ENCODE results near the gene TBCD.

TBCD gene

GRCh38 chr17:82926081-82926480 lies 174.2 kb downstream of the TBCD start:
- DNase-seq (ENCODE audit: low read depth): no peak

DNA sequence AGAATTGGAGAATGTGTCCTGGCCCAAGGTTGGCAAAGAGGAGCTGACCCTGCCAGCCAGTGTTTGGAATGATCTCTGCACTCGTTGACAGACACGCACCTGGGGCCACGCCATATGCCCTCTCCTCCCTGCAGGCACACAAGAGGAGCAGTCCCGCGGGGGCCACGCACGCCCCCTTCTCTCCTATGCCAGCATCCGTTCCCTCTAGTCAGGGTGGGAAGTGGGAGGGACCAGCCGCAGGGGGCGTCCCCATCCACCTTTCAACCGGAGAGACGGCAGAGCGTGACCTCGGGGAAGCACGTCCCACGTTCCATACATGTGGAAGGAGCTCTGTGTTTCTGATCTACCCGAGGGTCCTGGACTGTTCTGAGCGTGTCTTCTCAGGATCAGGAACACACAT lies 174.9 kb downstream of the TBCD start:
- DNase-seq (ENCODE audit: low read depth): no peak

- DNase-seq (ENCODE audit: low read depth): no peak
These were observed 175.4 kb downstream of the TBCD start for GRCh38 chr17:82927311-82927660.

DNA sequence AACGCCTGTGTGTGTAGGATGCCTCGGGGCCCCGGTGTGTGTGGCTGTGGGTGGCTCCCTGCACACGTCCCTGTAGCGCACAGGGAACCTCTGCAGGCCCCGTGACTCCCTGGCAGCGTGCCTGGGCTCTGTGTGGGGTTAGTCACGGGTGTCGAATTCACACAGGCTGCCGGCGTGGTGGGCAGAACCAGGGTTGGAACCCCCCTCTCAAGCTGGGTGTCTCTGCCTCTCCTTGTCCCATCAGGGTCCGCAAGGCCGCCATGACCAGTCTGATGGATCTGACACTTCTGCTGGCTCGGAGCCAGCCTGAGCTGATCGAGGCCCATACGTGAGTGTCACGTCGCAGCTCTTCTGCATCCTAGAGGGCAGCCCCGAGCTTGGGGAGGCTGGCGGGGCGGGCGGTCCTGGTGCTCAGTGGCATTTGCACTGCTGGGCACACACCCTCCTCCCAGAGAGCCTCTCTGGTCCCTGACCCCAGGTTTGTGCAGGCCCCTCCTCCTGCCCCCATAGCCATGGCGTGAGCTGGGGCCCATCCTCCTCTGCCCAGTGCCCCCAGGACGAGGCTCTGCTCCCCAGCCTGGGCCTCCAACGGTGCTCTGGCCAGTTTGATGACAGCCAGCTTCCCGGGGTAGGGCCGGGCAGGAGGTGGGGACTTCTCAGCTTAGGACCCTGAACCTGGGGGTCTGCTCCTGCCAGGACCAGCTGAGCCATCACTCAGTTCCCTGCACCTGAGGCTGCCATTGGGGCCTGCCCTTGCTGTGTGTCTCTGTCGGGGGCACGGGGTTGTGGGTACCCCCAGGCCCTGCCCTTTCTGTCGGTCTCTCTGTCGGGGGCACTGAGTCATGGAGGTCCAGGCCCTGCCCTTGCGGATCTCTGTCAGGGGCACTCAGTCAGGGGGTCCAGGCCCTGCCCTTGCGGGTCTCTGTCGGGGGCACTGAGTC lies 176.1 kb downstream of the TBCD start:
- DNase-seq (ENCODE audit: low read depth): no peak

DNA sequence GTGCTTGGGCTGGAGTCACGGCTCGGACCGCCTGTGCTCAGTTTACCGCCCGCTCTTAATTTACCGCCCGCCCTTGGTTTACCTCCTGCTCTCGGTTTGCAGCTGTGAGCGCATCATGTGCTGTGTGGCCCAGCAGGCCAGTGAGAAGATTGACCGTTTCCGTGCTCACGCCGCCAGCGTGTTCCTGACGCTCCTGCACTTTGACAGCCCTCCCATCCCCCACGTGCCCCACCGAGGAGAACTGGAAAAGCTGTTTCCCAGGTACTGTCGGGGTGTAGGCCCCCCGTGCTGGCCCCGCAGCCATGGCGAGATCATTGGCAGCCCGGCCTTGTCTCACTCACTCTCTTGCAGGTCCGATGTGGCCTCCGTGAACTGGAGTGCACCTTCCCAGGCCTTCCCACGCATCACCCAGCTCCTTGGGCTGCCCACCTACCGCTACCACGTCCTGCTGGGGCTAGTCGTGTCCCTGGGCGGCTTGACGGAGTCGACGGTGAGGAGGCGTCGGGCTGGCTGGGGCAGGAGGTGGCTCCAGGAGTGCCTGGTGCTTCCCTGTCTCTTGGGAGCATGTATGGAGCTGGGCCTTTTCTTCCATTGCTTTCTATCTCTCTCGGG lies 177.3 kb downstream of the TBCD start:
- no peak for DNase-seq (ENCODE audit: low read depth)

DNA sequence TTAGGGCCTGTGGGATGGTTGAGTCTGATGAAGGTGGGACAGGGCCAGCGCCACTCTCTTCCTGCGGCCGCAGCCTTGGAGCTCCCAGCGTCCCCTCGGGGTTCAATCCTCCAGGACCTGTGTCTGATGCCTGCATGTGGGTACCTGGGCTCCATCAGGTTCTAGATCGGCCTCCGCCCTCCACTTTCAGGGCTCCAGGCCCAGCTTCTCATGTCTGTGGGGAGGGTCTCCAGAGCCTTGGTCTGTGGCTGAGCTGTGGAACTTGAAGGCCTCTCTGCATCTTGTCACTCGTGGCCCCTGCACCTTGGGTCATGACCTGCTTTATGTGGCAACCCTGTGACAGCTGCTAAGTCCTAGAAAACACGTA lies 177.8 kb downstream of the TBCD start:
- no peak for DNase-seq (ENCODE audit: low read depth)

DNA sequence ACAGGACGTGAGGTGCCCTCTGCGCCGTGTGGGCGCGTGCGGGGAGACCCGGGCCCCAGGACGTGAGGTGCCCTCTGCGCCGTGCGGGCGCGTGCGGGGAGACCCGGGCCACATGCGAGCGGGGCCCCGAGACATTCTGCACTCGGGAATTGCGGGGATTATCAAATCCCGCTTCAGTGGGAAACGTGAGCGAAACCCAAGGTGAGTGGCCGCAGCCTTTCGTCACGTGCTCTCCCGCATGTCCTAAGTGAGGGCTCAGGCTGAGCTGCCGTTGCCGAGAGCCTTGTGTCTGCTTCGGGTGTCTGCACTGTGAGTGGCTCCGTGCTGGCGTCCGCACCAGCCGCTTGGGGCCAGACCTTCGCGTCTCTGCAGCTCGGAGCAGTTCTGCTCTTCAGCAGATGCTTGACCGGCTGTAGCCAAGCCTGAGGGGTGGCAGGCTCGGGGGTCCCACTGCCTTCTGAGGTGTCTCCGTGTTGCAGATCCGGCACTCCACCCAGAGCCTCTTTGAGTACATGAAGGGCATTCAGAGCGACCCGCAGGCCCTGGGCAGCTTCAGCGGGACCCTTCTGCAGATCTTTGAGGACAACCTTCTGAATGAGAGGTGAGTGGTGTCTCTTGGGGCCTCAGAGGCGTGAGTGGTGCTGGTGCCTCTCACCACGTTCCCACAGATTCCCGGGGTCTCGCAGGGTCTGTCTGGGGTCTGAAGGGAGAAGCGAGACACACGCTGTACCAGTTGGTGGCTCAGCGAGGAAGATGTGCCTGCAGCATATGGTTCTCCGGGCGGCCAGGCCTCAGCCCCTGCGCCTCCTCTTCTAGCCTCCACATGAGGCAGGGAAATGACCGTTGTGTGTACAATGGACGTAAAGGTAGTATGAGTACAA lies 178.4 kb downstream of the TBCD start:
- no peak for DNase-seq (ENCODE audit: low read depth)

- DNase-seq (ENCODE audit: low read depth): no peak
These were observed 179.2 kb downstream of the TBCD start for GRCh38 chr17:82930924-82931698.

DNA sequence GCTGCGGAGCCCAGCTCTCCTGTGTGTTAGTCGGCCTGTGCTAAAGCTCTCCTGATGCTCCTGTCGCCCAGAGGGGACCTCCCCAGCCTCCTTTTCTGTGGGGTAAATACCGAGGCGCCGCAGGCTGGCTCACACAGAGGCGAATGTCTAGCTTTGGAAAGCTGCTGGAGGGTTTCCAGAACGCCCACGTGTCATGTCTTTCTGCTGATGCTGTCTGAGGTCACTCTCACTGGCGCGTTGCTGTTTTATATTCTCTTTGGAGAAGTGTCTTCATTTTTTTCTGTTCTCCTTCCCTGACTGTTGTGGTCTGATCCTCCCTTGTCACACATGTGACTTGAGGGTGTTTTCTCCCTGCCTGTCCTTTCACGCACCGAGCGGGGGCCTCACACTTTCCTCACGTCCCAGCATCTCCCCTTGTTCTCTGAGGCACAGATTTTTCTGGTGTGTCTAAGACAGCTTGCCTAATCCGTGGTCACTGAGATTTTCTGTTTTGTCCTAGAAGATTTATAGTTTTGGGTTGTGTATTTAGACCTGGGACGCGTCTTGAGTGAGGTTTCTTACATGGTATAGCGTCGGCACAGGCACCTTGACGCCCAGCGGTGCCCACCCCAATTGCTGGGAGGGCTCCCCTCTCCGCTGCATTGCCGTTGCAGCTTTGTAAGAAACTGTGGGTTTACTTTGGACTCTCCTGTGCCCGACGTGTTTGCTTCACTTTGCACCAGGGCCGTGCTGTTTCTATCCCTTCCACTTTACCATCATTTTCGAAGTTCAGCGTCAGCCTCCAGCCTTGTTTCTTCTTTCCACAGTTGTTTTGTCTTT lies 180.0 kb downstream of the TBCD start:
- no peak for DNase-seq (ENCODE audit: low read depth)

- DNase-seq (ENCODE audit: low read depth): no peak
These were observed 180.8 kb downstream of the TBCD start for GRCh38 chr17:82932518-82933310.

DNA sequence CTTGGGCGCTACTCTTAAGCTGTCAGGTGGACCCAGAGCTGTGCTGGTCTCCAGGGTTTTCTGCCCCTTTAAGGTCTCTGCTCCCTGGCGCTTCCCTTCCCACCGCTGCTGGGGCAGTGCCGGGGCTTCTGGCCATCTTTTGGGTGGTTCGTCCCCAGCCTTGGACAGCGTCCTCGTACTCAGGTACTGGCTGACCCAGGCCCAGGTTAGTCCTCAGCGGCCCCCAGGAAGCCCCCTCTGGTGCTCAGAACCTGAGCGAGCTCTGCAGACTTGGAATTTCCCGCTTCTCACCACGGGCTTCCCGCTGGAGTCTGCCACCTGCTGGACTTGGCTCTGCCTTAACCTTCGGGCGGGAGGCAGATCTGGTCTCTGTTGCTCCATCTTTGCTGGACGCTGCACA lies 182.0 kb downstream of the TBCD start:
- DNase-seq (ENCODE audit: low read depth): no peak

GRCh38 chr17:82935966-82936767 lies 184.3 kb downstream of the TBCD start:
- no peak for DNase-seq (ENCODE audit: low read depth)

DNA sequence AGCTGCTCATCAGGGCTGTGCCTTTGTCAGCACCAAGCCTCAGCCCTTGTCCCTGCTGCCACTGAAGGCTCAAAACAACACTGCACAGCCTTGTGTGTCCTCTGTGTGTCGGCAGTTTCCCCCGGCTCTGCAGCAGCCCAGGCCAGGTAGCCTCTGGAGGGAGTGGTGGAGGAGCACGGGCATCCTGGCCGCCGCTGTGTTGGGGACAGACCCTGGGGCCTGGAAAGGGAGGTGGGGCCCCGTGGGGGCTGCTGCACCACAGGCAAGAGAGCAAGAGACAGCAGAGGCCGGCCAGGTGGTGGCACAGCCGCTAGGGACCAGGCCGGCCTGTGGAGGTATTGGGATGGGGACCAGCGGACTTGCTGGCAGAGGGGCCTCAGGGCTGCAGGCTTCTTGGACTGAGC lies 184.9 kb downstream of the TBCD start:
- no peak for DNase-seq (ENCODE audit: low read depth)

DNA sequence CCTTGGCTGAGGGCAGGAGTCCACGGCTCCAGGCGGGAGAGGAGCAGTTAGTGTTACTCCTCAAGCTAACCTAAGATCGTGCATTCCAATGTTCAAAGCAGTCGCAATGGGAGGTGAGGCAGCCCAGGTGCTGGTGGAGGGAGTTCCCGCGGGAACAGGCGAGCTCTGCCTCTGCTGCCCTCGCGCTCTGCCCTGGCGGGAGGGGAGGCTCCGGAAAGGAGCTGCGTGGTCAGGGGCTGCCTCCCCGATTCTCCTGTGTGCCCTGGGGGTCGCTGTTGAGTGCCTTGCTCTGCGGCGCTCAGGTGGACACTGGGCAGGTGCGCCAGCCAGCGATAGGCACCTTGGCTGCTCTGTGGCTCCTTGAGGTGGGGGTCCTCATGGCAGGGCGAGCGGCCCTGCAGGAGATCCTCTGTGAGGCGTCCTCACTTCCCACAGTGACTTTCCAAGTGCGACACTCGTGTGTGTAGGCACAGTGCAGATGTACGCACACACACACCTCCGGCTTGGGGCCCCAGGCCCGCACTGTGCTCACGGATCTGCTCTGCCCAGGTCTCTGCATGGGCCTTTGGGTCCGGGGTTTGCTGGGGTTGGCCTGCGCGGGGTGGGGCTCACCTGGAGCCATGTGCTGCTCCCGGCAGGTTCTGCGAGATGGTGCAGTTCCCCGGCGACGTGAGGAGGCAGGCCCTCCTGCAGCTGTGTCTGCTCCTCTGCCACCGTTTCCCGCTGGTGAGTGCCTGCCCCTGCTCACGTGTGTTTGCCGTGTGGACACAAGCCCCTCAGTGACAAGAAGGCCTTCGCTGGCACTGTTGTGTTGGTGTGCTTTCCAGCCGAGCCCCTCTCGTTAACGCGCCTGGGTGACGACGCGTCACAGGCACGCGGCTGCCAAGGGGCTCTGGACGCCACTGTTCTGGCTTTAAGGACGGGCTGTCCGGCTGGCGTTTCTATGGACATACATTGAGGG lies 185.8 kb downstream of the TBCD start:
- DNase-seq (ENCODE audit: low read depth): no peak

DNA sequence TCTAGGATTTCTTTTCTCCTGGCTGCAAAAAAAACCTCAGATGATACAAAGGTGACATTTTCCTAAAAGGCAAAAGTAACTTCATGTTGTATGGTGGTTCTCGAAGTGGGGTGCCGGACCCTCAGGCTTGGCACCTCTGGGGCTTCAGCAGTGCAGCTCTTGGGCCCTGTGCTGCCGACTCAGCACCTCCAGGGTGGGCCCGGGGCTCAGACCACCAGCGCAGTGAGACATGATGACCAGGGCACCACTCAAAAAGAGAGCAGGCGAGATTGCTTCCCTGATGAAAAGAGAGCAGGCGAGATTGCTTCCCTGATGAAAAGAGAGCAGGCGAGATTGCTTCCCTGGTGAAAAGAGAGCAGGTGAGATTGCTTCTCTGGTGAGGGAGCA lies 186.6 kb downstream of the TBCD start:
- DNase-seq (ENCODE audit: low read depth): no peak

GRCh38 chr17:82938873-82939620 lies 187.2 kb downstream of the TBCD start:
- no peak for DNase-seq (ENCODE audit: low read depth)

DNA sequence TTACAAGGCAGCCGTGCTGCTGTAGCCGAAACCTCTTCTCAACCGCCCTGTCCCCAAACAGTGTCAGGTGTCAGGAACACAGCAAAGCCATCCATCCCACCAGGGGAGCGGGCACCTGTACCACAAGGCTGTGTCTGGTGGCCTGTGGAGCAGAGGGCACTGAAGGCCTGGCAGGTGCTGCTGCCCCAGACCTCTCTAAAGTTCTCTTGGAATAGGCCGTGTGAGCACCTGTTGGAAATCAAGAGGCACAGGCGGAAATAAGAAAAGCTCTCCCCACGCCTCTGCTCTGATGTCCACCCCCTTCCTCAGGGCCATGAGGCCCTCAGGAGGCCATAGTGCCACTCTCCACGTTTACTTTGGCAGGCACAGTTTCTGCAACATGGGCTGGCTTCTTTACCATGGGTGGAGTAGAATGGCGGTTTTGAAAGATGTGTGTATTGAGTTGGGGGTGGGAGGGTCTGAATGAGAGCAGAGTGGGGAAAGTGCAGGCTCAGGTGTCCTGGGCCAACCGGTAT lies 187.8 kb downstream of the TBCD start:
- DNase-seq (ENCODE audit: low read depth): no peak
